Left colon (tissue), 2 donors: Measurements from ENCODE around the gene AUTS2. TPM values are rescaled to one million over a fixed set of nuclear protein-coding genes. Genes with fewer than 3 reads are reported as not detected.

Experiments used
- ATAC-seq: fragments of 200-7000 bp; cut with Tn5 transposase; one replicate; pipeline ENCODE4 v1.9.1; 2020; ENCODE audit warnings: mild to moderate bottlenecking, moderate library complexity
- DNase-seq, 2 donors: peaks; one replicate each; pipeline ENCODE4 v3.0.0-alpha.2; 2020
- intact Hi-C, 2 donors: fragments of 100-400 bp; cut with DNase I in 1 of 2; cut with micrococcal nuclease in 1 of 2; formaldehyde crosslinking; loops; one replicate each; pipeline versions ENCODE4 v1.11.2 to v1.14.0; 2022; cut with DNase I, micrococcal nuclease
- total RNA-seq, 2 donors: library from RNA; stranded (reverse); fragmentation: NEBNext Ultra II Directional; extraction: Animal tissue kit (Norgen Biotek cat#: 25700); gene quantifications; one replicate each; pipeline ENCODE4 v1.2.1, GENCODE V29; 2021
- donor health status: DM: no; HTN: no; CAD: no.
- donor health status: DM: yes; HTN: yes; CAD: no.

The AUTS2 gene
- total RNA-seq, 2 donors from 2014 or later: 43.3 to 44.2 TPM

DNA sequence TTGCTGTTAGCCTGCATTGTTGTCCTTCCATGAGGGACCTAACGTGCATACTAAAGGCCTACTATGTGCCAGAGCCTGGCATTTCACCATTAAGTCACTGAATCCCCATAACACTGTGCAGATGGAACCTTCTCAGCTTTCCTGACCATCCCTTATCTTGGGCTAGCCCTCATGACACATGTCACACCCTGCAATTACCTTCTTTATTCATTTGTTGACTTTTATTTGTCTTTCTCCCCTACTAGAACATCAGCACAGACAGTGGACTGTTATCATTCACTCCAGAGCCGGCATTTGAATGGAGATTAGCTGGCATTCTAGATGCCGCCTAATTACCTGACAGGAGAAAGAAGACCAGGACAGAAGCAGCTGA lies 1062.5 kb downstream of the AUTS2 start:
- ATAC-seq: peak; percentile 82
- intact Hi-C loops: loop anchor here in 1 of 2 donors (10.0 kb wide), 1 partner anchor 1696 kb away; no protein-coding TSS in a partner anchor
- no peak for DNase-seq

DNA sequence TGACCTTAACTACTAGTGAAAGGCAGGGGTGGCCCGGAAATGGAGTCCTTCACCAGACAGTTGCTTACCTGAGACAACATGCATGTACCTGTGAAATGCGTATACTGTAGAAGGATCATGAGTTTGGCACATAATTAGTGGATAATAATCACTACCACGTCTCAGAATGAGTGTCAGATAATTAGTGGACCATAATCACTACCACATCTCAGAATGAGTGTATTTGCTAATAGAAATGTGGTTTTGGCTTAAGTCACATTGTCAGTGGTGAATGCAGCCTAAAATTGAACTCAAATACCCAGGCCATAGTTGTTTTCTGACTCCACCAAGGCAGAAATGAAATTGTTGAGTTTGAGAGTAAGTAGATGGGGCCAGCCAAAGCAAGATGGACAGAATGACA lies 1065.4 kb downstream of the AUTS2 start:
- intact Hi-C loops: loop anchor here in 1 of 2 donors (10.0 kb wide), 1 partner anchor 1699 kb away; no protein-coding TSS in a partner anchor
- ATAC-seq (no peak), DNase-seq (no peak)

DNA sequence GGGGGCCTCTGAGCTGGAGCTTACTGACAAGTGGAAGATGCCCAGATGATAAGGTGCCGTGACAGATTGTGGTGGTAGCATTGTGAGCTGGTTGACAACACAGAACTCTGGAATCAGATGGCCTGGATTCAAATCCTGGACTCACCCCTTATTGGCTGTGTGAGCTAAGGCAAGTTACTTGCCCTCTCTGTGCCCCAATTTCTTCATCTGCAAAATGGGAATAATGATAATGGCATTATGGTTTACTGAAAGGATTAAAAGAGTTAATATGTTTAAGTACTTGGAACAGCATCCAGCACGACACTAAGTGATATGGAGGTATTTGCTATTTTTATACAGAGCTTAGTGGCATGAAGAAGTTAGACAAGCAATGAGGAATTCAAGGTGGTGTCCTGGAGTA lies 1067.7 kb downstream of the AUTS2 start:
- ATAC-seq (no peak), DNase-seq (no peak)
- intact Hi-C loops: loop anchor here in 1 of 2 donors (10.0 kb wide), 1 partner anchor 1701 kb away; no protein-coding TSS in a partner anchor

DNA sequence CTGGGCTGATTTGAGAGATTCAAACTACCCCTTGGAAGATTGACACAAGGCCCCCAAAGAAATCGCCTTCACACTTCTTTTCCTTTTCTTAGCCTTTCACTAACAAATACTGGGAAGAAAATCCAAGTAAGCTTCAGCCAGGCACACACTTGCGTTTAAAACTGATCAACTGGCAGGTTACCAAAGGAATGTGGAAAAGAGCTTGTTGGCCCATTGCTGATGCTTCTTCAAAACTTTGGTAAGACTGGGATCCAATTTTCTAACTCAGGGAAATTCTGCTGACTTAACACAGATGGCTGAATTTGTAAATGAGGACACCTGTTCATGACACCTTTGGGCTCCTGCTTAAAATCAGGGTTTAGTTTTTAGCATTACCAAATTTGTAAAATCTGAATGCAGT lies 1069.1 kb downstream of the AUTS2 start:
- DNase-seq: no peak
- intact Hi-C loops: loop anchor here in 1 of 2 donors (10.0 kb wide), 1 partner anchor 1703 kb away; no protein-coding TSS in a partner anchor
- ATAC-seq: no peak

DNA sequence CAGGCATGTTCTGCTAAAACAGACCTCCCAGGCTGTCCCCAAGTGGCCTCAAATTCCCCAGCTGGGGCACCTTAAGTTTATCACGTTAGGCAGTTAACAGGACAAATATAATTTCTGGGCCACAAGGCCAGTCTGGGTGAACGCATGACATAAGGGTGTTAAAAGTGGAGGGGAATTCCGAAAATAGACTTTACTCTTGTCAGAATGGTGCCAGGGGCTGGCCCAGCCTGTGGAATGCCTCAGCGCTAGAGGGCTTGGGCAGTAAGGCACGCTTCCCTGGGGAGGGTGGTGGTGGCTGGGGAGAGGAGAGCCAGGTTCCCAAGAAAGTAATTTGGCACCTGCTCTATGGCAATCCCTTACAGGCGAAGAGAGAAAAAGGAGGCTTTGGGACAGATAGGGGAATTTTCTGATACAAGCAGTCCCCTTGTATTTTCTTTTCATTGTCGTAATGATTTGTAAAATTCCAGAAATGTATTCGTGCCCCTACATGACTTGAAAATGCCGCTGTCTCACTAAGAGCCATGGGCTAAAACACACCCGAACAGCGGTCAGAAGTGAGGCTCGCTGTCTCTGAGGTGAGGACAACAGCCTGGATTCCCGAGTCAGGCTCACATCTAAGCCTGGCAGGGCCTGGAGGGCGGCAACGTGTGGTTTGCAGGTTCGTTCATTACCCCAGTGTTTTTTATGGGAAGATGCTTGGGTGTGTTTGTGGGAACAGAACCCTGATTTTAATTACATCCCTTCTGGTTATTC lies 1070.5 kb downstream of the AUTS2 start:
- ATAC-seq (peak; percentile 59), DNase-seq (no peak)
- intact Hi-C loops: loop anchor here in 1 of 2 donors (10.0 kb wide), 1 partner anchor 1704 kb away; no protein-coding TSS in a partner anchor

DNA sequence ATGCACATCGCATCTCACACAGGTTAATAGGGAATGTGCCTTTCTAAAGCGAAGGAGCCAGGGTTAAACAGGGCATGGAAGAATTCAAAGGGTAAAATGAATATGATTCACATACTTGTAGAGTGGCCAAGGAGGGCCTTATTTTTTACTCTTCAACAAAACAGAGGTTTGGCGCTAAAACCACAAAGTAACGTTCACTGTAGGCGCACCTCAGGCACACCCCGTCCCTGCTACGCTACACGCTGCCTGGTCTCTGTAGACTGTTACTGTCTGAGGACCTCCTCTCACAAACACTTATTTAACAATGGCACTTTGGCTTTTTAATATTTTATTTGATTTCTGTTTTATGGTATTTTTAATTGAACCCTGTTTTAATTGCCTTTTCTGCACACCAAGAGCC lies 1071.6 kb downstream of the AUTS2 start:
- ATAC-seq: no peak
- no peak for DNase-seq
- intact Hi-C loops: loop anchor here in 1 of 2 donors (10.0 kb wide), 1 partner anchor 1705 kb away; no protein-coding TSS in a partner anchor

DNA sequence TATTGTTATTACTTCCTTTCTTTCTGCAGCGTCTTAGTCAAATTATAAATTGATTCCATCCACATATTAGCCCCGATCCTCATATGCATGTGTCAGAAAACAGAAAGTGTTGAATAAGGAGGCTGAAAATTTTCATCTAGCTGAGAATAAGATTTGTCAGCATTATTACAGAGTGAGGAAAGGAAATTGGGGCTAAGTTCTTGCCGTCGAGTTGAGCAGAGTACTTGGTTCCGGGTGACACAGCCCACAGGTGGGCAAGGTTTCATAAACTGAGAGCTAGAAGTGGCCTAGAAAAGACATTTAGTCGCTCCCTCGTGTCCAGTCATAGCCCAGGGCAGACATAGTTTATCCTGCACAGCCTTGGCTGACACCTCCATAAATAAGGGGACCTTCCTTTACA lies 1072.0 kb downstream of the AUTS2 start:
- DNase-seq (no peak), ATAC-seq (no peak)
- intact Hi-C loops: no loop called here

DNA sequence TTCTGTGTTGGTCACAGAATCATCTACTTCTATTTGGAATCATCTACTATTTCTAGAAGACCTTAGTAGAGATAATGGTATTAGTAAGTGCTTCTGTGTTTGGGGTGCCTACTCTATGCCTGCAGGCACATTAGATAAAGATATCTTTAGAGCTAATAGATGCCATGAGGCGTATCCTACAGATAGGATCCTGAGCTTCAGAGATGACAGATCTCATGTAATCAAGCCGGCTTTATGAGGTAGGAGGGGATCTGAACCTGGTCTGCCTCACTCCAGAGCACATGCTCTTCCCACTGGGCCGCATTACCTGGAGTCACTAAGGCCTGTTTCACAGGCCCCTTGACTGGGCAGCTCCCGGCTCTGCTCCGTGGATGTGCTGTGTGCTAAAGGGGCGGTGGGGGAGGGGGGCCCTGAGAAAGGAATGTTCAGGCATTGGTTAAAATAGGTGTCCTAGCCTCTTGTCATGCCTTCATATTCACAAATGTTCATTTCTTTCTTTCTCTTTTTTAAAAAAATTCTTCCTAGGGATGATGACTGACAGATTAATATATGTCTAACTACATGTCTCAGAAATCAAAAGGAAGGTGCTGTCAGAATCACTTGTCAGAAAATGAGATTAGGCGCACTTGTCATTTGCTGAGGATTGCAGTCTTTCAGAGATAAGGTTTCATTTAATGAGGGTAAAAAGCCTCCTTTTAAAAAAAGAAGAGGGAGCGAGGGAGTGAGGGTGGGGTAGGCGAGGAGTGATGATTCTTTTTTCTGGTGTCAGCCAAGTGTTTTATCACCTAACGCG lies 1075.7 kb downstream of the AUTS2 start:
- ATAC-seq (no peak), DNase-seq (no peak)
- intact Hi-C loops: no loop called here

DNA sequence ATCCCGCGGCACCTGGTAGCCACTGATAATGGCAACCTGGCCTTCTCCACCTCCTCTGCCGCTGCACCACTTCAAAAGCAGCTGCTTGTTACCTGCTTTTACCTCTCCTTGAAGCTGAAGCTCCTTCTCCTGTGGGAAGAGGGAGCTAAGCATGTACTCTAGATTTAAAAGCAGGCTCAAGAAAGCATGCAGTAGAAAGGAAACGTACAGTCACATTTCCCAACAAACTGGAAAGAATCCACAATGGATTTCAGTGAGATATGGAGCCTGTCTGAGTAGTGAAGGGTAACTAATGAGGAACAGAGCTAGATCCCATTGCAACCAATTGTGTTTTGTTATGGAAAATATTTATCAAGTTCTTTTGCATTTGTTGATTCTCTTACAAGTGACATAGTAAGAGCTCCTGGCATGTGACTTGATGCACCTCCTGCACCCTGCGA lies 1076.3 kb downstream of the AUTS2 start:
- ATAC-seq (no peak), DNase-seq (no peak)
- intact Hi-C loops: no loop called here

DNA sequence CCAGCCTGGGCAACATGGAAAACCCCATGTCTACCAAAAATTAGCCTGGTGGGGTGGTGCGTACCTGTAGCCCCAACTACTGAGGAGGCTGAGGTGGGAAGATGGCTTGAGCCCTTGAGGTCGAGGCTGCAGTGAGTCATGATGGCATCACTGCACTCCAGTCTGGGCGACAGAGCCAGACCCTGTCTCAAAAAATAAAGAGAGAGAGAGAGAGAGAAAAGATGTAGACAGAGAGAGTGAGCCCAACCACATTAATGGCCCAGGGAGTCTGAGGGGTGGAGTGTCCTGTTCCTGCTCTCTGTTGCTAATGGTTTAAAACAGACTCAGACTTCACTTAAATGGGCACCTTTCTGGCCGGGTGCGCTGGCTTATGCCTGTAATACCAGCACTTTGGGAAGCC lies 1078.0 kb downstream of the AUTS2 start:
- DNase-seq (no peak), ATAC-seq (no peak)
- intact Hi-C loops: no loop called here

DNA sequence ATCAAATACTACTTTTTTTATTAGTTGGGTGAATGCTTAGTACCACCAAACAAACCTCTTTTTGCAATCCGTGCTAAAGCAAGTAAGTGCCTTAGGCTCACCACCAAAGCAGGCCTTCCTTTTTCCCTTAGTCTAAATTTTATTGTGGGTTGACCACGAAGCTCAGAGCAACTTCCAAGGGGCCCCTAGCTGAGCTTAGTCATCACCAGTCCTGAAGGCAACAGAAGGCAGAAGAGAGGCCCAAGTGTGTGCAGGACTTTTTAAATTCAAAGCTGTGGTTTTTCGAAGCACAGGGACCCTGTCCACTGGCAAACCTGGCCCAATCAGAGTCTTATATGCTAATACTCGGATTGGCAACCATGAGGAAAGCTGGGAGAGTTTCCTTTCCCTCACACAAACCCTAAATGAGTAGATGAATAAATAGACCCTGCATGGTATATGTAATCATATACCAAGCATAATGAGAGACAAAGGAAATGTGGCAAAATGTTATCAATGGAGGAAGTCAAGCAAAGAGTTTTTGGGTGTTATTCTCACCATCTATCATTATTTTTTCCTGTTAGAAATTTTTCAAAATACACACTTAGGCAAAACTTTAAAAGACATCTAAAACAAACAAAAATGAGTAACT lies 1080.5 kb downstream of the AUTS2 start:
- intact Hi-C loops: no loop called here
- ATAC-seq (no peak), DNase-seq (no peak)

DNA sequence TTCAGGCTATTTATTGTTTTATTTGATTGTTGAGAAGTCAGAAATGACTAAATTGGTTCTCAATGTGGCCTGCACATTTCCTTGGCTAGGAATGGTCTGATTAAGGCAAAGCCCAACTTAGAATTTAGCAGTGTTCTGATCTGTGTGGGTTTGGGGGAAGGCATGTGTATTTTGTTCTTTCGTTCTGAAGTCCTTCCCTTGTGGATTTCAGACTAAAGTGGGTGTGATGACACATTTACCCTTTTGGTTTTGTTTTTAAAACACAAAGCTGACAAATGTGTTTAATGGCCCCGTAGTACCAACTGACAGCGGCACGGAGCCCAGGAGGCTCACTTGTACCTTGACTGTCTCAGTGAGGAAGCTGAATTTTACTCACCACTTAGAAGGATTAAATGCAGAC lies 1081.4 kb downstream of the AUTS2 start:
- DNase-seq (no peak), ATAC-seq (no peak)
- intact Hi-C loops: no loop called here

DNA sequence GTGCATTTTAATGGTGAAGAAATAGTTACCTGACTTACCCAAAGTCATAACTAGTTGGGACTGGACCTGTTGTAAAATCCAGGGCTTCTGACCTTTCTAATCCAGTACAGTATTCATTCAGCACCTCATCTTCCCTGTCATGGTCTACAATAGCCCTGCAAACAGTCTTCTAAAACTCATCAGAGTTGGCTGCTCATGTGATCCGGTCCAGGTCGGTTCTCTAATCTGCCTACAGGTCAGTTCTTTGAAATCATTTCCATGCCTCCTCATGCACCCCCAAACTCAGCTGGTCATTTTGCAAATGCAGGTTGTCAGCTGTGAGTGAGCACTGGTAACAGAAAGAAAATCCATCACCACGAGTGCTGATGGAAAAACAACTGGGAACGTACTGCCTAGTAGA lies 1082.0 kb downstream of the AUTS2 start:
- intact Hi-C loops: no loop called here
- ATAC-seq: no peak
- no peak for DNase-seq

DNA sequence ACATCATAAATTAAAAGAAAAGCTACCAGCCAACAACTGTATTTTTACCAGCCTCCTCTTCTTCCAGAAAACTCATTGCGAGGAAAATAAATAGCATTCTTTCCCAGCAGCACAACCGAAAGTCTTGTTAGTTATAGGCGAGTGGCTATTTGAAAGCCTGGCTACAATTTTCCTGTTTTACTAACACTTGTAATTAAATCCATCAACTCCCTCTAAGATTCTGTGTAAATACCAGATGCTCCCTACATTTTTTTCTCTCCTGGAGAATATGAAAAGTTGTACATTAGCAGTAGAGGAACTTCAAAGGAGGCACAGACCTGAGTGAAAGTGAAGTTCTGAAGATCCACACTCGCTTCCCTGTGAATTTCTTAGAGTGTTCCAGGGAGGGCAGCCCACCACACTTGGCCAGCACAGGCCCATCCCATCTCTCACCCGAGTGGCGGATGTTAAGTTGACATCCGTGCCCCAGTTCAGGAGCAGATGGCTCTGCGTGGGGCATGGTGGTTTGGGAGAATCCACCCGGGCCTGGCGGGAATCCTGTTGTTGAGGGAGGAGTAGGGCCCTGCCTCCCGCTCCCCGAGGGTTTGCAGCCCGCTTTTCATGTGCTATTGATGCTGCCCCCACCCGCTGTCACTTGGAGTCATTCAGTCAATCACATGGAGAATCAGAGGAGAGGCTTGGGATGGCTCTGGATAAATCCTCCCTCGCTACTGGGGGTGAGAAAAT lies 1082.6 kb downstream of the AUTS2 start:
- intact Hi-C loops: no loop called here
- DNase-seq: no peak
- no peak for ATAC-seq

DNA sequence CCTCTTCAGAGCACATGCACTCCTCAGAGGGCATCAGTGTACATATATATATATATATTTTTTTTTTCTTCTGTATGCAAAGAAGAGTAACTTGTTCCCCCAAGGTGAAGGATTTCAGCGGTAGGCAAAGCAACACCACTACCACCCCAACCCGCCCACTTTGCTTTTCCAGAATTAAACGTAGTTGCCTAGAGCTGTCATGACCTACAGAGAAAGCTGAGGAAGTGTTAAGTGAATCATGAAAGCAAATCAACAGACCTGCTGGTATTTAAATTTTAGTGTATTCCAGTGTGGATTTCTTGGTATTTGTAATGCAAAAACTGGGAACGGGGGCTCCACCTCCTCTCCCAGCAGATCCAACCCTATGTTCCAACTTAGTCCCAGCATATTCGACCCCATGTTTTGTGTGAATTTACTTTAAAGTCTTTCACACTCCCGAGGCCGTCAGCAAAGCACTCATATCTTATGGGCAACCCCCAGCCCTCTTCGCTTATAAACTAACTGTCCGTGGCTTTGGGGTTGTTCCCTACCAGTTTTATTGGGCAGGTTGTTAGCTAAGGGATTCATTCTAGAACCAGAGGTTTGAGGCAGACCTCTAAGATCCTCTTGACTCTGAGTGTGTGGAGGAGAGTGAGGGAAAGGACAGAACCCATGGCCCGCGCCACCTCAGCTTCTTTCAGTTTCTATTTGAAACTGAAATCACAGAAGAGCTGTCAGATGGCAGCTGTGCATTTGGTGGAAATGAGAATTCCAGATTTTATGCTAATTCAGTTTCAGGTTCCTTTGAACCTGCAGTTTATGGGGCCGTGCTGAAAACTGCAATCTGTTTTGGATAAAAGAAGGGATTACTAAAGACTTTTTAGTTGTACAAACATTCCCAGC lies 1083.4 kb downstream of the AUTS2 start:
- intact Hi-C loops: no loop called here
- DNase-seq (no peak), ATAC-seq (no peak)

DNA sequence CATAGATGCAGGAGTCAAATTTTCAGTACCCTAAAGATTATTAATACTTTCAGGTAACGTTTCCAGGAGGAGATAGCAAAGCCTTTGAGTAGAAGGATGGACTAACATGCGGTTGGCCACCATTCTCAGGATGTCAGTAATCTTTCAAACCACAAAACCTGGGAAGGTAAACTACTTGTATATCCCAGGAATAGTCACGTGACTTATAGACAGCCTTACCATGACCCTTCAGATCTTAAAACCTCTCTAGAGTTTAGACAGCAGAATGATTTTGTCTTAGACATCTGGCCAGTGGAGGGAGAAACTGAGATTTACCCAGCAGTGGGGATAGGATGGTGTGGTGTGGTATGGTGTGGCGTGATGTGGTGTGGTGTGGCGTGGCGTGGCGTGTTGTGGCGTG lies 1085.9 kb downstream of the AUTS2 start:
- intact Hi-C loops: no loop called here
- DNase-seq (no peak), ATAC-seq (no peak)

DNA sequence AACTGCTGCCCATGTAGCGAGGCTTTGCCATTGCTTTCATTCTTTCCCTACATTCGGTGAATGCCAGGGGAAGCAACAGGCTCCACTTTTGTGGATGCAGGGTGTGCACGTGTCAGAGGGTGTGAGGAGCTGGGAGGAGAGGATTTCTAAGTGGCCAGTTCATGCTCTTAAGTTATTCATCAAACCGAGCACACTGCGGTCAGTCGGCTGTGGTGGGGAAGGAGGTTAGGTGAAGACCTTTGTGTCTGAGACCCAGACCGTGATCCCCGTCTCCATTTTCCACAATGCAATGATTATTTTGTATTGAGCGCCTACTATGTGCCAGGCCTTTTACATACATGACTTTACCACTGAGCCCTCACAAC lies 1095.0 kb downstream of the AUTS2 start:
- ATAC-seq: peak; percentile 16
- intact Hi-C loops: no loop called here
- peak in 1 of 2 donors; percentile 30 for DNase-seq
